Liver (tissue), 9 donors: Measurements from ENCODE around the gene DYNLT1. TPM values are rescaled to one million over a fixed set of nuclear protein-coding genes. Genes with fewer than 3 reads are reported as not detected.

Source experiments
- DNase-seq: peaks from one replicate; pipeline ENCODE4 v3.0.0-alpha.2; 2017; ENCODE audit warnings: low spot score
- H3K27ac ChIP-seq, 2 donors: one replicate each; pipeline ENCODE4 v1.7.0; 2013; ENCODE audit warnings: inconsistent platforms in 2 of 2, low read length in 2 of 2, control low read depth in 1 of 2, low read depth in 1 of 2, mild to moderate bottlenecking in 1 of 2
- H3K27me3 ChIP-seq, 4 donors: one replicate each; pipeline versions ENCODE4 v1.6.1 to v1.7.0; 2013; ENCODE audit warnings: low read length in 3 of 4, inconsistent platforms in 1 of 4, mild to moderate bottlenecking in 1 of 4, moderate library complexity in 1 of 4; ENCODE audit not compliant: control insufficient read depth in 4 of 4, insufficient read depth in 4 of 4
- H3K36me3 ChIP-seq, 4 donors: one replicate each; pipeline versions ENCODE4 v1.6.1 to v1.7.0; 2013; ENCODE audit warnings: low read length in 3 of 4, mild to moderate bottlenecking in 3 of 4, low read depth in 1 of 4, moderate library complexity in 1 of 4; ENCODE audit not compliant: control insufficient read depth in 4 of 4, insufficient read depth in 3 of 4
- H3K4me1 ChIP-seq, 4 donors: one replicate each; pipeline versions ENCODE4 v1.6.1 to v1.7.0; 2013; ENCODE audit warnings: low read length in 3 of 4, mild to moderate bottlenecking in 3 of 4, moderate library complexity in 1 of 4; ENCODE audit not compliant: control insufficient read depth in 4 of 4, insufficient read depth in 4 of 4
- H3K4me3 ChIP-seq, 3 donors: one replicate each; pipeline versions ENCODE4 v1.6.1 to v1.7.0; 2013; ENCODE audit warnings: low read length in 3 of 3, control low read depth in 1 of 3, low read depth in 1 of 3, mild to moderate bottlenecking in 1 of 3
- H3K9ac ChIP-seq, 2 donors: one replicate each; pipeline ENCODE4 v1.7.0; 2013; ENCODE audit warnings: low read length in 2 of 2, mild to moderate bottlenecking in 2 of 2, moderate library complexity in 2 of 2, control low read depth in 1 of 2, low read depth in 1 of 2
- H3K9me3 ChIP-seq, 4 donors: one replicate each; pipeline versions ENCODE4 v1.6.1 to v1.7.0; 2013; ENCODE audit warnings: low read length in 3 of 4; ENCODE audit not compliant: control insufficient read depth in 4 of 4
- EGR1 ChIP-seq, 2 donors: IDR thresholded peaks; 2 replicates each; pipeline ENCODE4 v1.6.1; 2016 to 2018; ENCODE audit warnings: antibody characterized with exemption in 2 of 2, low read depth in 2 of 2
- FOXA1 ChIP-seq: IDR thresholded peaks from 2 replicates; pipeline ENCODE4 v1.6.1; 2016; ENCODE audit warnings: antibody characterized with exemption
- FOXA2 ChIP-seq: IDR thresholded peaks from 2 replicates; pipeline ENCODE4 v1.6.1; 2016; ENCODE audit warnings: antibody characterized with exemption
- GABPA ChIP-seq, 2 donors: IDR thresholded peaks in 1 of 2; conservative IDR thresholded peaks in 1 of 2; 2 replicates each; pipeline ENCODE4 v1.6.1; 2016; ENCODE audit warnings: antibody characterized with exemption in 2 of 2, mild to moderate bottlenecking in 1 of 2, moderate library complexity in 1 of 2
- HNF4A ChIP-seq, 2 donors: conservative IDR thresholded peaks; 2 replicates each; pipeline ENCODE4 v1.6.1; 2016; ENCODE audit warnings: antibody characterized with exemption in 2 of 2, mild to moderate bottlenecking in 2 of 2
- HNF4G ChIP-seq: IDR thresholded peaks from 2 replicates; pipeline ENCODE4 v1.6.1; 2016; ENCODE audit warnings: antibody characterized with exemption
- JUND ChIP-seq, 2 donors: IDR thresholded peaks; 2 replicates each; pipeline ENCODE4 v1.6.1; 2016; ENCODE audit warnings: antibody characterized with exemption in 2 of 2
- NR2F2 ChIP-seq: IDR thresholded peaks from 2 replicates; pipeline ENCODE4 v1.6.1; 2016; ENCODE audit warnings: antibody characterized with exemption
- RAD21 ChIP-seq, 2 donors: IDR thresholded peaks; 2 replicates each; pipeline ENCODE4 v1.6.1; 2016; ENCODE audit warnings: antibody characterized with exemption in 2 of 2, mild to moderate bottlenecking in 2 of 2
- RXRA ChIP-seq, 2 donors: IDR thresholded peaks; 2 replicates each; pipeline ENCODE4 v1.6.1; 2017 to 2018; ENCODE audit warnings: antibody characterized with exemption in 2 of 2, mild to moderate bottlenecking in 1 of 2
- SP1 ChIP-seq: IDR thresholded peaks from 2 replicates; pipeline ENCODE4 v1.6.1; 2018; ENCODE audit warnings: antibody characterized with exemption, mild to moderate bottlenecking
- TAF1 ChIP-seq: conservative IDR thresholded peaks from 2 replicates; pipeline ENCODE4 v1.6.1; 2016; ENCODE audit warnings: antibody characterized with exemption, mild to moderate bottlenecking
- YY1 ChIP-seq: IDR thresholded peaks from 2 replicates; pipeline ENCODE4 v1.6.1; 2016; ENCODE audit warnings: antibody characterized with exemption, mild to moderate bottlenecking
- WGBS: extraction: QIAGEN DNeasy Blood & Tissue Kit; methylation state at CpG from one replicate; pipeline ENCODE4 v1.1.7; 2013; 5-methylcytosine and 5-hydroxymethylcytosine counted together
- polyA plus RNA-seq, 2 donors: library from polyadenylated mRNA; stranded (reverse) in 1 of 2; unstranded in 1 of 2; fragments of 200-250 nt in 1 of 2; fragments of >200 nt in 1 of 2; fragmentation: Nextera tagmentation in 1 of 2; extraction: Ambion mirVana in 1 of 2; gene quantifications; one replicate each; pipeline versions ENCODE4 v1.2.1 to v1.2.3, GENCODE V29; 2013 to 2015
- total RNA-seq, 2 donors: library from RNA; depleted of rRNA; stranded (reverse); fragments of >200 nt; gene quantifications; one replicate each; pipeline ENCODE4 v1.2.3, GENCODE V29; 2014
- TF ChIP-seq, protein P1 (sequence below): IDR thresholded peaks from 2 replicates; pipeline ENCODE4 v1.6.1; 2016; ENCODE audit warnings: antibody characterized with exemption
- TF ChIP-seq, protein P2 (sequence below): IDR thresholded peaks from 2 replicates; pipeline ENCODE4 v1.6.1; 2016; ENCODE audit warnings: antibody characterized with exemption
- TF ChIP-seq, protein P3 (sequence below): IDR thresholded peaks from 2 replicates; pipeline ENCODE4 v1.6.1; 2016; ENCODE audit warnings: antibody characterized with exemption
- TF ChIP-seq, protein P4 (sequence below): fragments of 150-350 bp; IDR thresholded peaks from 2 replicates; pipeline ENCODE4 v1.5.1; 2017; ENCODE audit warnings: improper control_type of control experiment, low read depth, low read length; ENCODE audit not compliant: missing input control
- donor health status: healthy.
- donor health status: healthy.
- donor health status: healthy.
- donor health status: healthy.
- donor health status: healthy.

DYNLT1 gene
- total and polyA plus RNA-seq, 4 donors: 17.7 to 86.9 (median 38.3) TPM

DNA sequence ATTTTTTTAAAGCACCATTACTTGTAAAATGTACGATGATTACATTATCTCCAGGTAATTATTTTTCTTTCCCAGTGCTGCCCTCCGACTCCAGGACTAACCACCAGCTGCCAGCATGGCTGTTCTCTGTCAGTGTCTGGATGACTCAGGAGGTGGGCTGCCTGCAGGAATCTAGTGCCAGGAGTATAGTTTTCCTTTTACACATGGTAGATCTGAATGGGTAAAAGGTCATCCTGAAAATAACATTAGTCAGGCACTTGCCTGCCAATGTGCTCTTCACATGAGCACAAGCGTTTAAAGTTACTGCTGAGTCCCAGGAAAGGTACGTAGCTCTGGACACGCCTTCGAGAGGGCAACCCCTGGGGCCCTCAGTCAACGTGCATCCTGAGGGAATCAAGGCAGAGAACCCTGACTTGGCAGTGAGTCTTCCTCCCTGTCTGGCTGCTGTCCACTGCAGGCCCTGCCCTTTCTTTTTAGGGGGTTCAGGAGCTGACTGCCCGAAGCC lies 2.4 kb downstream of the DYNLT1 start (continued):
- TF ChIP-seq, protein P1, sequence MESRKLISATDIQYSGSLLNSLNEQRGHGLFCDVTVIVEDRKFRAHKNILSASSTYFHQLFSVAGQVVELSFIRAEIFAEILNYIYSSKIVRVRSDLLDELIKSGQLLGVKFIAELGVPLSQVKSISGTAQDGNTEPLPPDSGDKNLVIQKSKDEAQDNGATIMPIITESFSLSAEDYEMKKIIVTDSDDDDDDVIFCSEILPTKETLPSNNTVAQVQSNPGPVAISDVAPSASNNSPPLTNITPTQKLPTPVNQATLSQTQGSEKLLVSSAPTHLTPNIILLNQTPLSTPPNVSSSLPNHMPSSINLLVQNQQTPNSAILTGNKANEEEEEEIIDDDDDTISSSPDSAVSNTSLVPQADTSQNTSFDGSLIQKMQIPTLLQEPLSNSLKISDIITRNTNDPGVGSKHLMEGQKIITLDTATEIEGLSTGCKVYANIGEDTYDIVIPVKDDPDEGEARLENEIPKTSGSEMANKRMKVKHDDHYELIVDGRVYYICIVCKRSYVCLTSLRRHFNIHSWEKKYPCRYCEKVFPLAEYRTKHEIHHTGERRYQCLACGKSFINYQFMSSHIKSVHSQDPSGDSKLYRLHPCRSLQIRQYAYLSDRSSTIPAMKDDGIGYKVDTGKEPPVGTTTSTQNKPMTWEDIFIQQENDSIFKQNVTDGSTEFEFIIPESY: no peak
- no peak for TF ChIP-seq TAF1

DNA sequence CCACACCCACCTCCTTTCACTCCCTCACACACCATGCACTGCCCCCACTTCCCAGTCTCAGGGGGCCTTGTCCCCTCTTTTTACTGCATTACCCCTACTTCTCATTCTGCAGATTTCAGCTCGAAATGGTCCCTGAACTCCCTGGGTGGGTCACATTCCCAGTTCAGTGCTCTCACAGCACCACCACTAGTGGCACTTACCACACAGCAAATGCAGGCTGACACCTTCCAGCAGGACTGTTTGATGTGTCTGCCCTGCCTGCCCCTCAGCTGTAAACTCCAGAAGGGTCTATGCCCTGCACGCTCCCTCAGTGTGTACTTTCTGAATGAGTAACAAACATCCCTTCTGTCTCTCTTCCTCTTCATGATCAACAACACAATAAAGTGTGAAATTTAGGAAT lies 4.0 kb downstream of the DYNLT1 start:
- WGBS: 98% methylated on average over 2 of the region's 2 CpGs
- no peak for TF ChIP-seq FOXA2
- no peak for TF ChIP-seq GABPA (IDR thresholded peaks at IDR 0.05 in 1 of 2, conservative IDR thresholded peaks at IDR 0.05 in 1 of 2)
- TF ChIP-seq FOXA1: no peak
- TF ChIP-seq, protein P2, sequence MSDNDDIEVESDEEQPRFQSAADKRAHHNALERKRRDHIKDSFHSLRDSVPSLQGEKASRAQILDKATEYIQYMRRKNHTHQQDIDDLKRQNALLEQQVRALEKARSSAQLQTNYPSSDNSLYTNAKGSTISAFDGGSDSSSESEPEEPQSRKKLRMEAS: no peak
- TF ChIP-seq YY1: no peak
- TF ChIP-seq RAD21 (IDR thresholded peaks at IDR 0.05): no peak
- TF ChIP-seq TAF1: no peak
- TF ChIP-seq JUND (IDR thresholded peaks at IDR 0.05): no peak
- TF ChIP-seq HNF4A (conservative IDR thresholded peaks at IDR 0.05): no peak
- TF ChIP-seq, protein P3, sequence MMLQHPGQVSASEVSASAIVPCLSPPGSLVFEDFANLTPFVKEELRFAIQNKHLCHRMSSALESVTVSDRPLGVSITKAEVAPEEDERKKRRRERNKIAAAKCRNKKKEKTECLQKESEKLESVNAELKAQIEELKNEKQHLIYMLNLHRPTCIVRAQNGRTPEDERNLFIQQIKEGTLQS: no peak
- TF ChIP-seq SP1: no peak
- no peak for TF ChIP-seq NR2F2
- TF ChIP-seq, protein P1: no peak
- TF ChIP-seq, protein P4, sequence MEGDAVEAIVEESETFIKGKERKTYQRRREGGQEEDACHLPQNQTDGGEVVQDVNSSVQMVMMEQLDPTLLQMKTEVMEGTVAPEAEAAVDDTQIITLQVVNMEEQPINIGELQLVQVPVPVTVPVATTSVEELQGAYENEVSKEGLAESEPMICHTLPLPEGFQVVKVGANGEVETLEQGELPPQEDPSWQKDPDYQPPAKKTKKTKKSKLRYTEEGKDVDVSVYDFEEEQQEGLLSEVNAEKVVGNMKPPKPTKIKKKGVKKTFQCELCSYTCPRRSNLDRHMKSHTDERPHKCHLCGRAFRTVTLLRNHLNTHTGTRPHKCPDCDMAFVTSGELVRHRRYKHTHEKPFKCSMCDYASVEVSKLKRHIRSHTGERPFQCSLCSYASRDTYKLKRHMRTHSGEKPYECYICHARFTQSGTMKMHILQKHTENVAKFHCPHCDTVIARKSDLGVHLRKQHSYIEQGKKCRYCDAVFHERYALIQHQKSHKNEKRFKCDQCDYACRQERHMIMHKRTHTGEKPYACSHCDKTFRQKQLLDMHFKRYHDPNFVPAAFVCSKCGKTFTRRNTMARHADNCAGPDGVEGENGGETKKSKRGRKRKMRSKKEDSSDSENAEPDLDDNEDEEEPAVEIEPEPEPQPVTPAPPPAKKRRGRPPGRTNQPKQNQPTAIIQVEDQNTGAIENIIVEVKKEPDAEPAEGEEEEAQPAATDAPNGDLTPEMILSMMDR: no peak
- TF ChIP-seq RXRA (IDR thresholded peaks at IDR 0.05): no peak
- no peak for TF ChIP-seq EGR1 (IDR thresholded peaks at IDR 0.05; ENCODE audit: low read depth in 2 of 2)
- TF ChIP-seq HNF4G: no peak
- Histone ChIP-seq H3K9me3 (no peaks in the 10 kb centered on the region), H3K36me3 (peaks cover 2 to 15% (median 10%) of the 10 kb centered on the region in 4 donors), H3K4me3 (no peak overlapping the region), H3K27me3 (no peaks in the 10 kb centered on the region), H3K4me1 (peaks cover 0 to 16% (median 11%) of the 10 kb centered on the region in 4 donors), H3K27ac (no peak overlapping the region), H3K9ac (no peak overlapping the region)
- DNase-seq: no peak
